MM.1S (cell line): ENCODE results near the gene OS9.

Experiments used
- EZH2phosphoT487 ChIP-seq: fragments of 300-600 bp; sonication (generic); IDR thresholded peaks from 2 replicates; pipeline ENCODE4 v1.6.1; 2018; ENCODE audit warnings: antibody characterized with exemption, low read length
- TF ChIP-seq, protein P1 (sequence below): fragments of 300-600 bp; sonication (generic); IDR thresholded peaks from 2 replicates; pipeline ENCODE4 v1.5.1; 2016; ENCODE audit warnings: antibody characterized with exemption, low read length, mixed read lengths

DNA sequence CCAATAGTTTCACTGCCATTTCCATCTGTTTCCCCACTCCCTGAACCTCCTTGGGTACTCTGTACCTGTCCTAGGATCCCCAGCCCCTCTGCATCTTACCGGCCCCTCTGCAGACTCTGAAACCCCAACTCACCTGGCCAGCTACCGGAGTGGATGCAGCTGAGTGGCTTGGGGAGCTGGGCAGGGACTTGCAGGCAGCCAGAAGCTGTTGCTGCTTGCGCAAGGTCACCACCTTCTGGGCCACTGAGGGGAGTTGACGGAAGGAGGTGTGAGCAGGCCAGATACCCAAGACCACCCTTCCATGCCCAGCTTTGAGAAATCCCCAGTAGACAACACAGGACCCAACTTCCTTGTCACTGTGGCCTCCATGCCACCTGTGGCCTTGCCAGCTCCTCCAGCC, 38.3 kb downstream of the OS9 start:
- TF ChIP-seq EZH2phosphoT487, result no peak
- TF ChIP-seq, protein P1, sequence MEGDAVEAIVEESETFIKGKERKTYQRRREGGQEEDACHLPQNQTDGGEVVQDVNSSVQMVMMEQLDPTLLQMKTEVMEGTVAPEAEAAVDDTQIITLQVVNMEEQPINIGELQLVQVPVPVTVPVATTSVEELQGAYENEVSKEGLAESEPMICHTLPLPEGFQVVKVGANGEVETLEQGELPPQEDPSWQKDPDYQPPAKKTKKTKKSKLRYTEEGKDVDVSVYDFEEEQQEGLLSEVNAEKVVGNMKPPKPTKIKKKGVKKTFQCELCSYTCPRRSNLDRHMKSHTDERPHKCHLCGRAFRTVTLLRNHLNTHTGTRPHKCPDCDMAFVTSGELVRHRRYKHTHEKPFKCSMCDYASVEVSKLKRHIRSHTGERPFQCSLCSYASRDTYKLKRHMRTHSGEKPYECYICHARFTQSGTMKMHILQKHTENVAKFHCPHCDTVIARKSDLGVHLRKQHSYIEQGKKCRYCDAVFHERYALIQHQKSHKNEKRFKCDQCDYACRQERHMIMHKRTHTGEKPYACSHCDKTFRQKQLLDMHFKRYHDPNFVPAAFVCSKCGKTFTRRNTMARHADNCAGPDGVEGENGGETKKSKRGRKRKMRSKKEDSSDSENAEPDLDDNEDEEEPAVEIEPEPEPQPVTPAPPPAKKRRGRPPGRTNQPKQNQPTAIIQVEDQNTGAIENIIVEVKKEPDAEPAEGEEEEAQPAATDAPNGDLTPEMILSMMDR, result no peak
